HUES6 (cell line): ENCODE results near the gene LAMC3.
"Not testable (repeated sequence)": the region's sequence is repeated elsewhere in the genome, so short reads cannot be mapped to it uniquely, and the experiment has no call there.

Experiments
- H3K27ac ChIP-seq: 2 replicates; pipeline ENCODE4 v1.7.0; 2013; ENCODE audit warnings: low read depth, mild to moderate bottlenecking, low read length, inconsistent platforms
- H3K27me3 ChIP-seq: 2 replicates; pipeline ENCODE4 v1.6.1; 2013; ENCODE audit warnings: low read length; ENCODE audit not compliant: control insufficient read depth, insufficient read depth
- H3K36me3 ChIP-seq: 2 replicates; pipeline ENCODE4 v1.6.1; 2013; ENCODE audit warnings: low read length; ENCODE audit not compliant: control insufficient read depth, insufficient read depth
- H3K4me1 ChIP-seq: 2 replicates; pipeline ENCODE4 v1.6.1; 2013; ENCODE audit warnings: low read length; ENCODE audit not compliant: control insufficient read depth, insufficient read depth
- H3K4me3 ChIP-seq: 2 replicates; pipeline ENCODE4 v1.5.1; 2013; ENCODE audit warnings: low read depth, low read length
- H3K9ac ChIP-seq: one replicate; pipeline ENCODE4 v1.6.1; 2013; ENCODE audit warnings: mild to moderate bottlenecking, low read length
- H3K9me3 ChIP-seq: 2 replicates; pipeline ENCODE4 v1.6.1; 2013; ENCODE audit warnings: low read depth, low read length; ENCODE audit not compliant: control insufficient read depth, insufficient read depth

The LAMC3 gene

DNA sequence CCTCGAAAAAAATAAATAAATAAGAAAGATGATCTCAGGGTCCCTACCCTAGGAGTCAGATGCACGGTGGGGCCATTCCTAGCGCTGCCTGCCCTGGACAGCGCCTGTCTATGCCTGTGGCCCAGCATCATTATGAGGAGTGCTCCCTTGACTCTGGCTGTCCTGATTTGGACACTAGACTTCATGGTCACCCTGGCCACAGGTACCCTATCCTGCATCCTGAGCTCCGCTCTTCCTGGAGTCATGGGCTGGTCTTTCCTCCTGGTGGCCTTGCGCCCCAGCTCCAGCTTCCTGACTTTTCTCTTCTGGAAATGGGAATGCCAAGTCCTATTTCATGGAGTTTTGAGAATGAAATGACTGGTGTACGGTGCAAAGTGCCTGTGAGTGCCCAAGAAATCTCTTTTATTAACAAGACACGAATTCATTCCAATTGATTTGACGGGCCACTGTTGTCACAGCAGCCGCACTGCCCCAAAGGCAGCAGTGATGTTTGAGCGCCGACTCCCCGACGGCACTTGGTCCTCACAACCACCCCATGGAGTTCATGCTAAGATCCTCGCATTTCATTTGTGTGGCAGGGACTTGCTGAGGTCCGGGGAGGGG lies 86.8 kb downstream of the LAMC3 start:
- H3K9ac ChIP-seq = no peak overlapping the region

DNA sequence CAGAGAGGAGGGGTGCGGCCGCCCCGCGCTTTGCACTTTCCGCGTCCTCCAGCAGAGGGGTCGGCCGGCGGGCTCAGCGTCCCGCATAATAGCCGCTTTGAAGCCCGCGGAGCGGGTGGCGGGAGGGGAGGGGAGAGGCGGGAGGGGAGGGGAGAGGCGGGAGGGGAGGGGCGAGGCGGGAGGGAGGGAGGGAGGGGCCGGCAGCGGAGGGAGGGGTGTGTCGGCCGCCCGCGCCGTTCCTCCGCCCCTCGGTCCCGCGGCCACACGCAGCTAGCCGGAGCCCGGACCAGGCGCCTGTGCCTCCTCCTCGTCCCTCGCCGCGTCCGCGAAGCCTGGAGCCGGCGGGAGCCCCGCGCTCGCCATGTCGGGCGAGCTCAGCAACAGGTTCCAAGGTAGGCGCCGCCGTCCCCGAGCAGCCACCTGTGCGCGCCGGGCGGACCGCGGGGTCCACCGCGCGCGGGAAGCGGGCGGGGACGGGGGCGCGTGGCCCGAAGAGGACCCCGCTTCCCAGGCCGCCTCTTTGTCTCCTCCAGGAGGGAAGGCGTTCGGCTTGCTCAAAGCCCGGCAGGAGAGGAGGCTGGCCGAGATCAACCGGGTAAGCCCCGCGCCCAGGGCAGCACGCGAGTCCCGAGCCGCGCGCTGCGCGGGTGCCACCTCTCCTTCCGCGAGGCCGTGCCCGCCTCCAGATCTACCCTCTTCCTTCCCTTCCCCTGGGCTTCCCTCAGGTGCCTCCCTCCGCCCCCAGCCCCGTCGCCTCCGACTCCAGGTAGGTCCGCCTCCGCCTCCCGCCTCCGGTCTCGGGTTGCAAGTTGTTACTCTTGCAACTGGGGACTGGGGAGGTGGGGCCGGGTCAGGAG lies 87.5 kb downstream of the LAMC3 start, which contains the start of gene AIF1L:
Gene AIF1L, plus strand, starts transcription at position 263 of the 857 bp plus-strand sequence. Its CDS starts 99 bp downstream, at position 362.
- peak within 1 kb of the TSS; percentile 83 for H3K27ac ChIP-seq
- peaks cover 38% of the 10 kb centered on the region for H3K4me1 ChIP-seq
- H3K27me3 ChIP-seq = 0 out of 2 replicates have a peak, but pooled peaks cover 5% of the 10 kb centered on the region
- no peaks in the 10 kb centered on the region for H3K9me3 ChIP-seq
- peaks cover 13% of the 10 kb centered on the region for H3K36me3 ChIP-seq
- H3K9ac ChIP-seq = peak within 1 kb of the TSS; percentile 91
- peak within 1 kb of the TSS; percentile 92 for H3K4me3 ChIP-seq

More for the DNA sequence above, 86.8 kb downstream of the LAMC3 start:
- peak overlapping the region; percentile 57 for H3K4me3 ChIP-seq
- 0 out of 2 replicates have a peak, but pooled peaks cover 5% of the 10 kb centered on the region for H3K27me3 ChIP-seq
- peaks cover 38% of the 10 kb centered on the region for H3K4me1 ChIP-seq
- no peak overlapping the region for H3K27ac ChIP-seq
- H3K9me3 ChIP-seq = no peaks in the 10 kb centered on the region
- peaks cover 10% of the 10 kb centered on the region for H3K36me3 ChIP-seq

DNA sequence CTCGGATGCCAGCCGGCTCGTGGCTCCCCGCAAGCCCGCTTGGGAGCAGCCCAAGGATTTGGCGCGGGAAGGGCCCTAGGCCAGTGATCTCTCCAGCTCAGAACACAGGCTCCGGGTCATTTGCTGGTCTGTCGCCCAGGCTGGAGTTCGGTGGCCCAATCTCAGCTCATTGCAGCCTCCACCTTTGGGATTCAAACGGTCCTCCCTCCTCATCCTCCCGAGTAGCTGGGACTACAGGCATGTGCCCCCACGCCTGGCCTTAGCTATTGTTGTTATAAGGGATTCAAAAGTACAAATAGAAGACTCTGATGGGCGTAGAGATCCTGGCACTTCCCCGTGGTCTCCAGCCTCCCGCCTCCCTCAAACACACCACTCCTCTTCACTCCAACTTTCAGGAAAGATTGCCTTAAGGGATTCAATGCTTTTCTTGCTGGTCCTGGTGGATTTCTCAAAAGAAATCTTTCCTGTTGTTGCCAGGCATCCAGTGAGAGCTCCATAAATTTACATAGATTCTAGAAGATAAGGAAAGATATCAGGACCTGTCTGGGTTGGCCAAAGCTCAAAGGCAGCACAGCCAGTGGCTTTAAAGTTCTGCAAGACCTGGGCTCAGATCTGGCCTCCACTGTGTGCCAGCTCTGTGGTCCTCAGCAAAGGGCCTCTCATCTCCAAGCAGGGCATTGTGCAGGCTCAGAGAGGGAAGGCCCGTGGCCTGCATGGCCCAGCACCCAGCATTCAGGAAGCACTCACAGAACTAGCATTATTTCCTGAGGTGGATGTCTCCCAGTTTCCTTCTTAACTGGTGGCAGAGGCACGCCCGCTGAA lies 88.4 kb downstream of the LAMC3 start:
- H3K4me3 ChIP-seq = peak overlapping the region; percentile 92
- H3K4me1 ChIP-seq = peaks cover 38% of the 10 kb centered on the region
- H3K9me3 ChIP-seq = no peaks in the 10 kb centered on the region
- peak overlapping the region; percentile 83; the same call in 1 of the 2 replicates for H3K27ac ChIP-seq
- peak overlapping the region; percentile 91 for H3K9ac ChIP-seq
- peaks cover 7% of the 10 kb centered on the region; the same call in 1 of the 2 replicates for H3K36me3 ChIP-seq
- 0 out of 2 replicates have a peak, but pooled peaks cover 5% of the 10 kb centered on the region for H3K27me3 ChIP-seq

DNA sequence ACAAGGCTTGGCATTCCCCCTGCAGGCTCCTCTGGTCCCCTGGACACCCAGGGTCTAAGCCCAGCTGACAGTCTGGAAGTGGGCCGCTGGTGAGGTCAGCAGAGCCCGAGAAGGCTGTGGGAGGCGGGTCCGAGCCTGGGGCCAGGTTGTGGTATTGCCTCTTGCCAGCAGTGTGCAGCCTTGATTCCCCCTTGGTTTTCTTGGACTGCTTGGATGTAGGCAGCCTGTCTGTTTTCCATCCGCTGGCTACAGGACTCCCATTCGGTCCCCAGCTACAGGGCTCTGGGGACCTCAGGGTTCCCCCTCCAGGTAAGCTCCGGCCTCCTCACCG lies 88.9 kb downstream of the LAMC3 start:
- H3K27me3 ChIP-seq = 0 out of 2 replicates have a peak, but pooled peaks cover 5% of the 10 kb centered on the region
- H3K9ac ChIP-seq = peak overlapping the region; percentile 91
- peaks cover 38% of the 10 kb centered on the region for H3K4me1 ChIP-seq
- H3K9me3 ChIP-seq = no peaks in the 10 kb centered on the region
- peaks cover 8% of the 10 kb centered on the region for H3K36me3 ChIP-seq
- peak overlapping the region; percentile 92; the same call in 1 of the 2 replicates for H3K4me3 ChIP-seq
- H3K27ac ChIP-seq = no peak overlapping the region

DNA sequence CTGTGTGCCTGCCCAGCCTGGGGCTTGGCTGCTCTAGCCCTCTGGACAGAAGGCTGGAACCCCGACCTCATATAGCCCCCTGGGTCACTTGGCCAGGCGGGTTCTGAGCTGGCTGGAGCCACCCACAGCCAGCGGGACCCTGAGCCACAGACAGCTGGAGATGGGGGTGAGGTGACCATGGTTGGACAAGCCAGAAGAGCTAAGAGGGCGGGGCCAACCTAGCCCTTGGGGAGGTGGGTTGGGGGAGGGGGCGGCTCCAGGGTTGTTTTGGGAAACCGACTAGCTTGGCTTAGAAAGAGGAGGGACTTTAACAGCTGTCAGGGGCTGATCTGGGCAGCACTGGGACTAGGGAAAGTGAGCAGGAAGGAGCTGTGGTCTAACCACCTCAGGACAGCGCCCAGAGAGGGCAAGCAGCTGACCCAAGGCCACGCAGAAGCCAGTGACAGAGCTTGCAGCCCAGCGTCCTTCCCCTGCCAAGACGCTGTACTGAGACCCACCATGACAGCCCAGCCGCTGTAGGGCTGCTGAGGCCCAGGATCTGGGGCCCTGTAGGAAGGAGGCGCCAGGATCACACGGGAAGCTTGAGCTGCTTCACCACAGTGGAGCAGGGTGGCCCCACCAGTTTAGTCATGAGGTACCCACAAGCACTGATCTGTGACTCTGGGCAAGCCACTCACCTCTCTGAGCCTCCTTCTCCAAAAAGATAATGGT lies 89.6 kb downstream of the LAMC3 start:
- Histone ChIP-seq H3K4me1 (peaks cover 38% of the 10 kb centered on the region), H3K4me3 (no peak overlapping the region), H3K27me3 (0 out of 2 replicates have a peak, but pooled peaks cover 5% of the 10 kb centered on the region), H3K27ac (no peak overlapping the region; the same call in 1 of the 2 replicates), H3K9ac (peak overlapping the region; percentile 21), H3K9me3 (no peaks in the 10 kb centered on the region), H3K36me3 (peaks cover 14% of the 10 kb centered on the region)

- Histone ChIP-seq H3K27me3 (0 out of 2 replicates have a peak, but pooled peaks cover 5% of the 10 kb centered on the region), H3K36me3 (peaks cover 15% of the 10 kb centered on the region), H3K27ac (peak overlapping the region; percentile 13; the same call in 1 of the 2 replicates), H3K4me1 (peaks cover 43% of the 10 kb centered on the region), H3K9ac (peak overlapping the region; percentile 21), H3K9me3 (no peaks in the 10 kb centered on the region), H3K4me3 (no peak overlapping the region)
Observed at GRCh38 chr9:131099102-131099606, 90.2 kb downstream of the LAMC3 start.

GRCh38 chr9:131099845-131100244 lies 90.9 kb downstream of the LAMC3 start:
- not testable (repeated sequence) for H3K27me3 ChIP-seq, H3K27ac ChIP-seq, H3K4me3 ChIP-seq, H3K9me3 ChIP-seq
- peak overlapping the region; percentile 38 for H3K9ac ChIP-seq
- H3K4me1 ChIP-seq = peaks cover 43% of the 10 kb centered on the region
- H3K36me3 ChIP-seq = peaks cover 15% of the 10 kb centered on the region

GRCh38 chr9:131100445-131100844 lies 91.5 kb downstream of the LAMC3 start:
- peaks cover 43% of the 10 kb centered on the region for H3K4me1 ChIP-seq
- peak overlapping the region; percentile 24; the same call in 1 of the 2 replicates for H3K27ac ChIP-seq
- no peaks in the 10 kb centered on the region for H3K9me3 ChIP-seq
- no peak overlapping the region for H3K4me3 ChIP-seq
- H3K36me3 ChIP-seq = peaks cover 19% of the 10 kb centered on the region
- H3K9ac ChIP-seq = peak overlapping the region; percentile 38
- H3K27me3 ChIP-seq = 0 out of 2 replicates have a peak, but pooled peaks cover 5% of the 10 kb centered on the region

GRCh38 chr9:131101207-131101964 lies 92.4 kb downstream of the LAMC3 start:
- no peaks in the 10 kb centered on the region for H3K9me3 ChIP-seq
- no peak overlapping the region for H3K27ac ChIP-seq
- no peak overlapping the region for H3K9ac ChIP-seq
- peaks cover 38% of the 10 kb centered on the region for H3K4me1 ChIP-seq
- no peak overlapping the region for H3K4me3 ChIP-seq
- no peaks in the 10 kb centered on the region for H3K27me3 ChIP-seq
- H3K36me3 ChIP-seq = peaks cover 27% of the 10 kb centered on the region
